ENCODE measurements around the gene QRFP.
A peak's percentile ranks its signal among the peaks of the same experiment; 100 is the strongest.

QRFP gene, protein sequence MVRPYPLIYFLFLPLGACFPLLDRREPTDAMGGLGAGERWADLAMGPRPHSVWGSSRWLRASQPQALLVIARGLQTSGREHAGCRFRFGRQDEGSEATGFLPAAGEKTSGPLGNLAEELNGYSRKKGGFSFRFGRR

DNA sequence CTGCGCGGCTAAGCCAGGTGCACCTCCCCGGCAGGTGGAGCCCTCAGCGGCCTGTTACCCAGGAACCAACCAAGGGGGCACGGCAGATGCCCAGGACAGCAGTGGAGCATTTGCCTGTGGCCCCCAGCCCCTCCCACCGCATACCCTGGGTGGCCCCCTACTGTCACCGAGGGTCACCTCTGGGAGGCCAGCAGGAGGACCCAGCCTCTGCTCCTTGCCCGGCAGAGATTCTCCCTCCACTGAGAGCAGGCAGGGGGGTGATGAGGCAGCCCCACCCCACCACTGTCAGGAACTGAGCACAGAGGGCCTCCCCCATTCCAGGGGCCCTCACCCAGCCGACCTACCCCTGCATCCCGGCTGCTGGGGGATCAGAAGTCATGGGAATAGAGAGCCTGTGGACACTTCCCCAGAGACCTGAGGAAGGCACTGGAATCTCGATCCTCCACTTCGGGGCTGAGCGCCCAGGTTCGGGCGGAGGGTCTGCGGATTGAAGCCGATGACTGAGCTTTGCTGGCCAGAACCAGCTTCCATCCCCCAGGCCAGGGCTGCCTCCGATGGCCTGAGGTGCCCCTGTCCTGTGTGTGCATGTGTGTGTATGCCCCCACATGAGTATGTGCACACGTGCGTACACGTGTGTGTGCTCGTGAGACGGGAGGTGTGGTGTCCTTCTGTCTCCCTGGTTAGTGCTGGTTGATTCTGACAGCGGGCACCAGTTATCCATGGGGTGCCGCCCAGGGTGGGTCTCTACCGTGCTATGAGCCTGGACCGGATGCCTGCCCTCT, at the start of gene QRFP:
TSS of gene QRFP (minus strand) at position 580 of the 782 bp plus-strand sequence. CDS start 2,974 bp downstream, outside the sequence.
- no peak for DNase-seq (ENCODE audit: low spot score)

DNA sequence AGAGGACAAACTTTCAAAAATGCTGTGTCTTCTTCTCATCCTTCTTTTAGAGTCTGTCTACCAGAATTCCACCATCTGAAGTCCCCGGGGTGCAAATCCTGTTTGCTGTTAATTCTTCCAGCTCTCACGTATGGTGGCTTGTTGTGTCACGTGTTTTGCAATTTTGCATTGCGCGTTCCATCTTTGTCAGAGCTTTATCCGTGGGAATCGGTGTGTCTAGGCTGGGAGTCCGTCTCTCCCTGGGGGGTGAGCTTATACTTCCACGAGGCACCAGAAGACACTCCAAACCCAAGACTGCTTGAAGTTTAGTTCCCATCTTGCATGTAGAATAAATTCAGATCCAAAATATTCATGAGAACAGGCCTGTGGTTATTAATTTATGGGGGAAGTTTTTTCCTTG, 48.6 kb upstream of the QRFP start:
- no peak for DNase-seq (ENCODE audit: low spot score)

DNA sequence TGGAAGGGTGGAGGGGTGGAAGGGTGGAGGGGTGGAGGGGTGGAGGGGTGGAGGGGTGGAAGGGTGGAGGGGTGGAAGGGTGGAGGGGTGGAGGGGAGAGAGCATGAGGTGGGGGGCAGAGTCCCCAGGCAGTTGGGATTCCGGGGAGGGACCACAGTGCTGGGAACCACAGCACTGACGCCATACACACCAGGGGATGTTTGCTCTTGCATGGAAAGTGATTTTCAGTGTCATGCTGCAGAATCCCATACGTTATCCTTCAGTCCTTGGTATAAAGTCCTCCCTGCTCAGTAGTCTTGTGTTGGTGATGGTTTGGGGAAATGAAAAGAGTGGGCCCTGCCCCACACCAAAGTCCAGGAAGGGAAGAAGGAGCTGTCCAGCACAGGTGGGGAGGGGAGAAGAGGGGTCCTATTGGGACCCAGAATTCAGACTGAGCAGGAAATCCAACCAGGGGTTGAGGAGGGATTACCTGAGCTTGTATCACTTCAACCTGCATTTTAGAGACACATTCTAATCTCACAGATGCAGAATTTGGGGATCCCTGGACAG, 48.0 kb upstream of the QRFP start:
- no peak for DNase-seq (ENCODE audit: low spot score)

DNA sequence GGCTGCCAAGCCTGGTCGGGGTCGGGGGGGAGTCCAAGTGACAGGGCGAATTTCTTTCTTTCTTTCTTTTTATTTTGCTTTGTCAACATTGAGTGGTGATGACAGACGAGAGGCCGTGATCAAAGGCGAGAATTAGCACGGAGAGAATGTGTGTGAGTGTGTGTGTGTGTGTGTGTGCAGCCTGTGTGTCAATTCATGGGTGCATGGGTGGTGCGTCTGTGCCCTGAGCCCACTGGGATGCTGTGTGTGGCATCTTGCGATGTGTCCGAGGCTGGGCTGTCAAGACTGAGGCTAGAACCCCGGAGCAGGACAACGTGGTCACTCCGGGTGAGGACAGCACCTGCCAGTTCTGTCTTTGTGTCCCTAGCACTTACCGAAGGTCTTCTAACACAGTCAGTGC, 47.2 kb upstream of the QRFP start:
- DNase-seq (ENCODE audit: low spot score) = no peak

DNA sequence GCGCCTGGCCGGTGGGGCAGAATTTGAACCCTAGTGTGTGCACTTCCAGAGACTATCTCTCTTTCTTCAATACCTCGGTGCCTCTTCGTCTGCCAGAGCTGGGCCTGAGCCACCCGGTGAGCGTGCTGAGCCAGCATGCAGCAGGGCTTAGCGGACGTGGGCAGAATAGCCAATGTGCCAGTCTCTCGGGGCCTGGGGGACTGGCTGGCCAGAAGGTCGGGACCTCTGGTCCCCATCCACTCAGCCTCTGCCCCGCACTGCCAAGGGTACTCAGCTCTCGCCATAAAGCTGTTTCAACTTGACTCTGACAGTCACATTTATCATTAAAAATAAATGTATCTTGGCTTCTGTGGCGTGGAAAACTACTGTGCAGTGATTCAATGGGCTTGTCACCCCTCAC, 46.6 kb upstream of the QRFP start:
- DNase-seq (ENCODE audit: low spot score) = no peak

DNA sequence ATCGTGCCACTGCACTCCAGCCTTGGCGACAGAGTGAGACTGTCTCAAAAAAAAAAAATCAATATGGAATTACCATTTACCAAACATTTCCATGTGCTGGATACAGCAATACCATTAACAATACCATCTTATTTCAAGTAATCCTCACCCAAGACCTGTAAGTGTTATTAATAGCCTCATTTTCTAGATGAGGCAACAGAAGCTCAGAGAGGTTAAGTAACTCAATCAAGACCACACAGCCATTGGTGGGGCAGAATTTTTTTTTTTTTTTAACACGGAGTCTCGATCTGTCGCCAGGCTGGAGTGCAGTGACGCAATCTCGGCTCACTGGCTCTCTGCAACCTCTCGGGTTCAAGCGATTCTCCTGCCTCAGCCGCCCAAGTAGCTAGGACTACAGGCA, 46.1 kb upstream of the QRFP start:
- no peak for DNase-seq (ENCODE audit: low spot score)

DNA sequence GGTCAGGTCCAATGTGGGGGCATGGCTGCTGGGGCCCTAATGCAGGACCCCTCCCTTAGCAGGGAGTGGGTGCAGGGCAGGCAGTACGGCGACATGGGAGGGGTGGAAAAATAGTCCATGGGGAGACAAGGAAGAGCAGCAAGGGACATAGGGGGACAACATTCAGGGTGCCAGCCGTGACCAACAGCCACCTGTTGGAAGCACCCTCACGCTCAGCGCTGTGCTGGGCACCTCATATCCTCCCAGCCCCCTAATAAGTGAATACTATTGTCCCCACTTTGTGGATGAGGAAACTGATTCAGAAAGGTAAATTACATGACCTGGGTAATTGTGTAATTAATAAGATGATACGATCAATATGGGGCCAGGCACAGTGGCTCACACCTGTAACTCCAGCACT, 45.5 kb upstream of the QRFP start:
- no peak for DNase-seq (ENCODE audit: low spot score)

DNA sequence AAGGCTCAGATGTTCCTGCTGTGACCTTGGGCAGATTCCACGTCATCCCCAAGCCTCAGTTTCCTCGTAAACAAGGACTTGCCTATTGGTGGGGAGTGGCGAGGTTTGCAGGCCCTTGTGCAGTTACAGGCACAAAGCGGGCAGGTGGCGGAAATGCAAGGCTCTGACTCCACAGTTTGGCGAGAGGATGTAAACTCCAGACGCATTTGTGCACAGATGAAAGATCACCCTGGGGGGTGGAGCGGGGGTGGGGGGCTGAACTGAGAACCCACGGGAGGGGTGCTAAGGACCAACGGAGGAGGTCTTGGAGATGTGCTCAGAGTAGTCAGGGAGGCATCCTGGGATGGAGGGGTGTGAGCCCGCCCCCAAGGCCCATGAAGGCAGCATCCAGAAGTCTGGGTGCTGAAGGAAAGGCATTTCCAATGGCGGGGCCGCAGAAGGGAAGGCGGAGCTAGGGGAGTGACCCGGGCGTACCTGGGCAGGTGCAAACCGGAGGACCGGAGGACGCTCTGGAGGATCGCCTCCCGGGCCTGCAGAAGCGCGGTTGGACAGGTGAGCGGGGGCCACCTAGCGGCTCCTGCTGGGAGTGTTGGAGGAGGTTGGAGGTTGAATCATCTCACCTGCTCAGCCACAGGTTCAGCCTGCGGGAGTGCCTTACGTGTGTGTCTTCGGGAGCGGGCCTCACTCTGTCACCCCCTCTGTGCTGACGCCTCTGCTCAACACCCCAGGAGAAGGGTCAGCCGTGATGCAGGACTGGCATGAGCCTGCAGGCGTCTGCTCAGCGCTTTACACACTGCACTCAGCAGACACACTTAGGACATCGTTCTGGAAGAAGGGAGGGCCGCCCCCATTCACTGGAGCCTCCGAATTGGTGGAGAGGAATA, 44.3 kb upstream of the QRFP start:
- DNase-seq (ENCODE audit: low spot score) = peak; percentile 87

DNA sequence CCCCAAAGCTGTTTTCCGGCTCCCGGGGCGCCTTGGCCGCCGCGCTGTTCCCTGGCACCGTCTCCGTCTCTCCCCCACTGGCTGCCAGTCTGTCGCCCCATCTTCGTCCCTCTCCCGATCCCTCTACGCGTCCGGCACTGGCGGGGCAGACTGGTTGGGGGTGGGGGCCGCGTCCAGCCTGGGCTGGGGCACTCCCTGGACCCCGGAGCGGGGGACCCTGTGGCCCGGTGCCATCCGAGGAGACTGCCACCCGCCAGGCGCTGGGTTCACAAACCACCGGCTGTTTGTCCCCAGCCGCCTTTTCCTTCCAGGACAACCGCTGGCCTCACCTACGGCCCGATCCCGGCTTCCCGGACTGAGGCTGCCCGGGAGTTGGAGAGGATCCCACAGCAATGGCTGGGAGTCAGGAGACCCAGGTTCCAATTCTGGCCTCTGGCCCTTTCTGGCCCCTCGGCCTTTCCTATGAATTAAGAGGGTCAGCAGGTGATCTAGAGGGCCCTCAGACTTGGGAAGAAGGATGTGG, 43.5 kb upstream of the QRFP start:
- no peak for DNase-seq (ENCODE audit: low spot score)

DNA sequence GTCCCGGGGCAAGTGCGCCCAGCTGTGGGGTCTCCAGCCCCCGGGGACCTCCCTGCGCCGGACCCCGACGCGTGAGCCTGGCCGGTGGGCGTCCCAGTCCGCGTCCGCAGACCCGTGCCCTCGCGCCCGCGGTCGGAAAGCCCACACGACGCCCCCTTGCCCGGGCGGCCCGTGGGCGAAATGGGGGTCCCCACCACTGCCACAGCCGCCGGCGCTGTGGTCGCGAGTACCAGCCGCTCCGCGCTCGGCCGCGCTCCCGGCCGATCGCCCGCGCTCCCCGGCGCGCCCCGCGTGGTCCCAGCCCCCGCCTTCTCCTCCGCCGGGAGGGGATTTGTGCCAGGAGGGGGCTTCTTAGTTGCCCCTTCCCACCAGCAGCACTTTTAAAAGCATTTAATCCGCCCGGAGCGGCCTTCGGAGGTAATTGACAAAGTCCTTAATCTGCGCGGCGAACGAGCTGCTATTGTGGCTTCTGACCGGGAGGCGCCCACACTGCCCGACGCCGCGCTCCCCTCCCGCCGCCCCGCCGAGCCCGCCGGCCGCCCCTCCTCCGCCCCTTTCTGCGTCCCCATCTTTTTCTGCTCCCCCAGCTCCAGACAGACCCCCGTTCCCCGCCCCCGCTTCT, 42.9 kb upstream of the QRFP start:
- peak; percentile 81 for DNase-seq (ENCODE audit: low spot score)

DNA sequence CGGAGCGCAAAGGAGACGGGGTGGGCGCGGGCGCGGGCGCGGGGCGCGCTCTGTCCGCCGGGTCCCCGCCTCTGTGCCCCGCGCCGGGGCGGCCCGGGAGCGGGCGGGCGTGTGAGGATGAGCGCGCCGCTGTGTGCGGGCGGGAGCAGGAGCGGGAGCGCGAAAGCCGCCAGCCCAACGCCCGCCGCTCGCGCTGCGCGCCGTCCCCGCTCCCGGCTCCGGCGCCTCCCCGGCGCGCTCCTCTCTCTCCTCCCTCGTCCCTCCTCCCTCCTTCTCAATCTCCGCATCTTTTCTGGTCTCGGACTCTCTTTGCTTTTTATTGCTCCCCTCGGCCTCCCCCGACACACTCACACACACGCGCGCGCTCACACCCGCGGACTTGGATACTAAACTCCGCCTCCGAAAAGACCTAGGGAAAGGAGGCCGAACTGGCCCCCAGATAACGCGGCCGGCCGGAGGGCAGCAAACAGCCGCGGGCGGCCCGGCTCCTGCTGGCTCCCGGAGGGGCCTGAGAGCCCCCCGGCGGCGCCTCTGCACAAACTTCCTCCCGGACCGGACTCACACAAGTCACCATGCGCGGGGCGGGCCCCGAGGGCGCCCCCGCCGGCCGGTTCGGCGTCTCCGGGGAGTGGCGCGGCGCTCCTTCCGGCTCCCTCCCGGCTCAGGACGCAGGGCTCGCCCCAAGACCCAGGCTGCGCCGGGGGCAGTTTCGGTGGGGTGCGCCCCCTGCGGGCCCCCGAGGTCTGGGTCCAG, 42.2 kb upstream of the QRFP start, which contains the start of gene FIBCD1:
TSS of gene FIBCD1 (minus strand) at position 596 of the 753 bp plus-strand sequence. CDS start 640 bp downstream, outside the sequence.
- DNase-seq (ENCODE audit: low spot score) = peak; percentile 69

DNA sequence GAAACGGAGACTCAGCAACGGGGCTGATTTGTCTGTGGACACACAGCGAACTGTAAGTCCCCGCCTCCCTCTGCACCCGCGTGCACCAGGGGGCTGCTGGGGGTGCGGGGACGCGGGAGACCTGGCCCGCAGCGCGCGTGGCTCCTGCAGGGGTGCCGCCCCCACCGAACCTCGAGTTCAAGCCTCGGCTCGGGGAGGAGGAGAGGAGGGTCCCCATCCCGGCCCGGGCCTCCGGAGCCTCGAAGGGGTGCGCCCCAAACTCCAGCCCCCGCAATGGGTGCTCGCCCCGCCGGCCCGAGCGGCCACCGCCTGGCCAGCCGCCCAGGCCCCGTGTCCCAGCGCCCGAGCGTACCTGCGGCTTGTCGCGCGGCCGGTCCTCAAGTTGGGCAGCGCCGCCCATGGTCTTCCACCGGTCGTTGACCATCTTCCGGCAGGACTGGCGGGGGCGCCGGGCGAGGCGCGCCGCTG, 41.6 kb upstream of the QRFP start:
- DNase-seq (ENCODE audit: low spot score) = peak; percentile 68

DNA sequence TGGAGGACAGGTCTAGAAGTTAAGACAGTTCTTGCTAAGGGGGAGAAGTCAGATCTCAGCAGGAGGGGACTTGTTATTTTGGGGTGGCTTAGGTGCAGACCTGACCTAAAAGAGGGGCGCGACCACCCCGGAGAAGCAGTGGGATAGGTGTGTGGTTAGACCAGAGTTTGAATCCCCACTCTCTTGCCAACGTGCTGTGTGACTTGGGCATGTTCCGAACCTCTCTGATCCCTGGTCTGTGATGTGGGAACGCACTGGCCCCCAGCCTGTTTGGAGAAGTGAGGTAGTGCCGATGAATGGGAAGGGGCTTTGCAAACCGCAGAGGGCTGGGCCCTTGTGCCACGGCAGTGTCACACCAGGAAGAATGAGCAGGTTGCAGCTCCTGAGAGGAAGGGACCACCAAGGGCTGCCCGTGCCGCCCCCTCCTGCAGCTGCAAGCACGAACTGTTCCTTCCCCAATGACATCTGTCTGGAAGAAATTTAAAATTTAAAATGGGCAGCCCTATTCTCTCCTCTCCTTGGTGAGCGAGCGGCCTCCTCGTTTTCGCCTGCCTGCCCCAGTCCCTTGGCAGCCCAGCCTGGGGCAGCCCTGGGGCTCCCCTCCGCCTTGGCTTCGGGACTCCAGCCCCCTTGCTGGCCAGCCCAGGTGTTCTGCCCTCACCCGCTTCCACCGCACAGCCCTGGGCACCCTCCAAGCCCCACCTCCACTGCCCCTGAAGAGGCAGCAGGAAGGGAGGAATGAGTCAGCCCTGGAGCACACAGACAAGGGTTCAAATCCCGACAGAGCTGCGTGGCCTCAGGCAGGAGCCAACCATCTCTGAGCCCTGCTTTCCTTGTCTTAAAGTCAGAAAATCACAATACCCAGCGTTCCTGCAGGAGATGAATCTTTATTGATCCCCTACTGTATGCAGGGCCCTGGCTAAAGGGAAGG, 40.8 kb upstream of the QRFP start:
- no peak for DNase-seq (ENCODE audit: low spot score)

DNA sequence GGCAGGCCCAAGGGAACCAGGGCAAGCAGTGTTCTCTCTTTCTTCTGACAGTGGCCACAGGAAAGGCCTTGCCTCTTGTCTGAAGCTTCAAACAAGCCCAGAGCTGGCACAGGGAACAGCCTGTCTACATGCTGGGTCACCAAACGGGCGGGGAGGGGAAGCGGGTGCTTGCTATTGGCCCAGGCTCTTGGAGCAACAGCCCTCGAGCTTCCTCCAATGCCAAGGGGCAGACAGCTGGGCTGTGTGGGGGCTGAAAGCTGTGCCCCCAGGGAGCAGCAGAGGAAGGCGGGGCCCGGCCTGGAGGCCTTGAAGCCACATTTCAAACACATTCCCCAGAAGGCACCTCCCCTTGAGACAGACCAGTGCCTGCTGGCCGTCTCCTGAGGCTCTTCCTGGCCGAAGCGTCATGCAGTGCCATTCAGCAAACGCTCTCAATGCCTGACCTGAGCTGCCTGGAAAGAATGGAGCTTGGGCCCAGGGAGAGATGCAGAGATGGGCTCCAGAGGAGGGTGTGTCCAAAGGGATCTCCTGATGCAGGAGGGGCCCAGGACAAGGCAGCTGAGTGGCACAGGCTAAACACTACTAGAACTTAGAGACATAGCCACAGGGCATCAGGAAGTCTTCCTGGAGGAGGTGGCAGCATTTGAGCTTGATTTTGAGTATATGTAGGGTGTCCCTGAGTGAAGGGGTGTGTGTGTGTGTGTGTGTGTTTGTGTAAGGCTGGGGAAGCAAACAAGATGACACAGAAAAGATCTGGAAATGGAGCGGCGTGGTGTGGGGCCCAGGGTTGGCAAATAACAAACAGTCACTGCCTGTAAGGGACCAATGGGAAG, 39.9 kb upstream of the QRFP start:
- peak; percentile 81 for DNase-seq (ENCODE audit: low spot score)

DNA sequence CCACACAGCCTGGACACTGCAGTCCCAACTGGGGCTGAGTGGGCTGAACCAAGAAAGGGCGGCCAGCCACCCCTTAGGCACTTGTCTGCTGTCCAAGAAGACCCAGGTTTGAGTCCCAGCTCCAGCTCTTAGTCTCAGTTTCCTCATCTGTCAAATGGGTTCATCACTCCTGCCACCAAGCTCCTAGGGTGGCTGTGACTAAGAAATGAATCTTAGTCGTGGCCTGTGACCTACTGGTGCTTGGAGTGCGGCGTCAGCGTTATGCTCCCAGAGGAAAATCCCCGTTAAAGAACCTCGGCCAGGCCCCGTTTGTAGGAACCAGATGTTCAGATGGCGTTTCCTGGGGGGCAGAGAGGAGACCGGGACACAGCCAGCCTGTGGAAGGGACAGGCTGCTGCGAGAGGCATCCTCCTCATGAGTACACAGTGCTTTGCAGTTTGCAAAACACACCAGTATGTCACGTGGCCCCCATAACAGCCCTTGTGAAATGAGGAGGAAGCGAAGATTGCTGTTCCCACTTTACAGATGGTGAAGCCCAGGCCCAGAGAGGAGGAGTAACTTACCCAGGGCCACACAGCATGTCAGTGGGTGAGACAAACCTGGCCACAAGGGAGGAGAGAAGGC, 39.1 kb upstream of the QRFP start:
- no peak for DNase-seq (ENCODE audit: low spot score)

DNA sequence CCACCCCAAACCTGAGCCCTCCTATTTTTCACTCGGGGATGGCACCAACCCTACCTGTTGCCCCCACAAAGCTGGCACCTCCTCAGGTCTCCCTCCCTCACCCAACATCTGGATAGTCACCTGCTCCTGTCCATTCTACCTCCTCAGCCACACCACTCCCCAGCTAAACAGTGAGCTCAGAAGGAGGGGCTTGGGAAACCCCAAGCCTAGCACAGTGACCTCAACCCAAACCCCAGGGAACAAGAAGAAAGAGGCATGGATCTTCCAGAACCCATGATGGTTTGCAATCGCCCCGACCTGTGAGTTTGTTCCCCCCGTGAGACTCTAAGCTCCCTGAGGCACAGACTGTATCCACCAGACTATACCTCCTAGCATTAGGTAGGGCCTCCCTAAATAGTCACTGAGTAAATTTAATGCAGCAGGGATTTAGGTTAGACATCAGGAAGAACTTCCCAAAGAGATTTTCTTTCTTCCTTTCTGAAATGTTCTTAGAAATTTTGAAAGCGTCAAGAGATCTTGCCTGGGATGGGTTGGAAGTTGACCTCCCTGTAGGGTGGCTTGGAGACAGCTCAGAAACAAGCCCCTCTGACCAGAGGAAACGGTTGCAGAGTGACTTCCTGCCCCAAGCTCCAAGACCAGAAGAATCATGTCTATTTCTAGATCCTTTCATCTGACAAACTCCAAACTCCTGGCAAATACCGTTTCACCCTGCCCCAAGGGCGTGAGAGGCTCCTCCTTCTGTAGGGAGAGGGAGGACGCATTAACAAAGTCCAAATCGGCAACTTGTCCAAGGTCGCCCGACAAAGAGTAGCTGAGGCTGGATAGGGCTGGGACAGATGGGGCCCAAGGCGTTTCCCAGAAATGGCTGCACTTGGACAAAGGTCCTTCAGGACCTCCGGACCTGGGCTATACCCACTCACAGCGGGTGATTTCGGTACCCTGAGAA, 38.4 kb upstream of the QRFP start:
- DNase-seq (ENCODE audit: low spot score) = no peak

DNA sequence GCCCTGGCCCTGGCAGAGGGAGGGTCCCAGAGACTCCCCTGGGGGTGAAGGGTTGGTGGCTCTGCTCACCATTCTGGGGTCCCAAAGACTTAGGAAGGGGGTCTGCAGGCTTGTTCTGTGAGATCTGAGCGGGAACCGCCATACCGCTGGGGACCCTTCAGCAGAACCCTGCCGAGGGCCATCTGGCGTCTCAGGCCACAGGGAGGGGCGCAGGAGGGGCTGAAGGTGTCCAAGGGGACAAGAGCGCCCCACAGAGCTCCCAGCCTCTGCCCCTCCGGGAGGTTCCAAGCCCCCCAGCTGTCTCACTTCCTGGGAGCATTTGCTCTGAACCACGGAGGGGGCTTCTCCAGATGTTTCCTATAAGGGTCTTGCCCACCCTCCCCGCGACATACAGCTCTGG, 37.6 kb upstream of the QRFP start:
- DNase-seq (ENCODE audit: low spot score) = no peak
